Frontal cortex (tissue), 4 donors: ENCODE measurements around the gene TINAGL1. TPM values are rescaled to one million over a fixed set of nuclear protein-coding genes. Genes with fewer than 3 reads are reported as not detected.

ENCODE experiments used
- DNase-seq, 2 donors: peaks; one replicate each; pipeline ENCODE4 v3.0.0; 2012; ENCODE audit warnings: low spot score in 2 of 2
- FAIRE-seq: peaks from 2 replicates; lab custom pipeline; 2012; peaks lifted over from hg19 to GRCh38; lab: Jason Lieb, UNC
- total RNA-seq: library from RNA; depleted of rRNA; stranded (reverse); fragments of >200 nt; gene quantifications from one replicate; pipeline ENCODE4 v1.2.3, GENCODE V29; 2014
- donor health status: control.
- donor health status: control.
- donor health status: control.

The TINAGL1 gene, protein sequence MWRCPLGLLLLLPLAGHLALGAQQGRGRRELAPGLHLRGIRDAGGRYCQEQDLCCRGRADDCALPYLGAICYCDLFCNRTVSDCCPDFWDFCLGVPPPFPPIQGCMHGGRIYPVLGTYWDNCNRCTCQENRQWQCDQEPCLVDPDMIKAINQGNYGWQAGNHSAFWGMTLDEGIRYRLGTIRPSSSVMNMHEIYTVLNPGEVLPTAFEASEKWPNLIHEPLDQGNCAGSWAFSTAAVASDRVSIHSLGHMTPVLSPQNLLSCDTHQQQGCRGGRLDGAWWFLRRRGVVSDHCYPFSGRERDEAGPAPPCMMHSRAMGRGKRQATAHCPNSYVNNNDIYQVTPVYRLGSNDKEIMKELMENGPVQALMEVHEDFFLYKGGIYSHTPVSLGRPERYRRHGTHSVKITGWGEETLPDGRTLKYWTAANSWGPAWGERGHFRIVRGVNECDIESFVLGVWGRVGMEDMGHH
- 1.2 TPM for total RNA-seq

DNA sequence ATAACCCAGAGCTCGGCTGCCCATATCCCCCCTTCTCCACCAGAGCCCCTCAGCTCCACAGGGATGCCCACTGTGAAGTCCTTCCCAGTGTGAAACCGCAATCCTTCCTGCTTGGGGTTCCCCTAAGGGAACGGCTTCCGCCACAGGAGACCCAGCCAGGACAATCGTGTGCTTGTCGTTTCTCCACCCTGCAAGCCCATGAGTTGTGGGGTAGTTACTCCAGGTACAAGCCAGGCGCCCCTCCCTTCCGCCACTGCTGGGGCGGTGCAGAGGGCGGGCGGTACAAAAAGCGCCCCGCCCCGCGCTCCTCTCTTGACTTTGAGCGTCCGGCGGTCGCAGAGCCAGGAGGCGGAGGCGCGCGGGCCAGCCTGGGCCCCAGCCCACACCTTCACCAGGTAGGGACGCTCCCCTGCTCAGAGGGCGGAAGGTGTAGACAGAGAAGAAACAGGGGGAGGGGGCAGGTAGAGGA, at the start of gene TINAGL1:
Gene TINAGL1 (plus strand): TSS at position 315 of the 469 bp plus-strand sequence. CDS start 634 bp downstream, outside the sequence.
- no peak for DNase-seq
- FAIRE-seq: no peak

DNA sequence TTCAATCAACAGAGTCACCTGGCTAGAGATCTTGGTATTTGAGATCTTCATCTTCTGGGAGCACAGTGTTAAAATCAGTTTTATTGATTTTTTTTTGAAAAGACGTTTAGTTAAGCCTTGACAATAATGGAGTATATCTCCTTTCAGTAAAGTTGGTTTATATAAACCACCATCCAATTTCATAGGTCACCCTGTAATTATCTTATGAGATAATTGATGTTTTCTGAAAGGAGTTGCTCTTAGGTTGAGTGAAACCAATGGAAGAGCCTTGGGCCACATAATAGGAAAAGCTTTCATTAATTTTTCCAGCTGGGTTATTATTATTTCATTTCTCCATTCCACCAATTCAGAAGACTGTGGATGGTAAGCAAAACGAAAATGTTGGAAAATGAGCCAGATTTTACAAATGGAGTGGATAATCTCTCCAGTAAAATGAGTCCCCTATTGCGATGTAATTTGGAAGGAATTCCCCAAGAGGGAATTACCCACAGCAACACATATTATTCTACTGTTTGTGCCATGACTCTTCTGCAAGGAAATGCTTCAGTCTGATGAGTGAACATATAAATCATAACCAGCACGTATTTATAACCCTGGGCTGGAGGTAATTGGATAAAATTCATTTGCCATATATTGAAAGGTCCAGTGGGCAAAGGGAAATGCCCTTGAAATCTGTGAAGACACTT, 46.2 kb upstream of the TINAGL1 start:
- DNase-seq (no peak), FAIRE-seq (no peak)

DNA sequence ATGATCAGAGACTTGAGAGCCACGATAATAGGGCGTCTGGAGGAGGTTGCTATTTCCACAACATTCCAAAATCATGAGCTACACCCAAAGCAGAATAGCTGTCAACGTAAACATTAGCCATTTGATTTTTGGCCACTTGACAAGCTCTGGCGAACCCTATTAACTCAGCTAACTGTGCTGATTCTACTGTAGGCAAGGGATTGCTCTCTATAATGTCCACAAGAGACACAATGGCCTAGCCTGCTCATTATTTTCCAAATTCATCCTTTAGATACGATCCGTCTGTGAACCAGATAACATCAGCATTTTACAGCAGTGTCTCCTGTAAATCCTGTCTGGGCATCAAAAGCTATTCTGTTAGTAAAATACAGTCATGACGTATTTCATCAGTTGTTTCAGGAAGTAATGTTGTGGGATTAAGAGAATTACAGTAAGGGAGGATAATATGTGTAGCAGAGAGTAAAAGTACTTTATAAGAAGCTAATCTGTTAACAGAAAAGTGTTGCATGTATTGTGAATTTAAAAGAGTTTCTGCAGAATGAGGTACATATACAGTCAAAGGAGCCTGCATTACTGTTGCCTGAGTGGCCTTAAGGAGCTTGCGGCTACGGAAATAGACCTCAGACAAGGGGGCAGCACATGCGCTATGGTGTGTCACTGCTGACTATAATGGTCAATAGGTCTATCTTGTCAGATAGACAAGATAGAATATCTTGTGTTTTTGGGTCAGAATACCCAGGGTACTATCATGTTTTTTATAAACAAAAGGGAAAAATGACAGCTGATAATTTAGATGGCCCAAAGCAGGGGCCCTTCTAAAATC, 44.9 kb upstream of the TINAGL1 start:
- FAIRE-seq: no peak
- no peak for DNase-seq

DNA sequence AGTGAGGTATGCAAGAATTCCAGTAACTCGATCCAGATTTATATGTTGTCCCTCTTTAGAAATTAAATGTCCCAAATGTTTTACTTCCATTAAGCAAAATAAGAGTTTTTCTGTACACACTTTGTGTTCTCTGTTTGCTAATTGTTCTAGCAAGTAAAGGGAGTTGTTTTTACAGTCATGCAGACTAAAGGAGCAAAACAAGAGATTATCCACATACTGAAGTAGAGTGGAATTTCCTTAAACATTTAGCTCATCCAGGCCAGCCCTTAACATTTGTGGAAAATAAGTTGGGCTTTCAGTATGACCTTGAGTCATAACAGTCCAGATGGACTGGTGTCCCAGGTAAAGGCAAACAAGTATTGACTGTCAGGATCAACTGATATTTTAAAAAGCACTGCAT, 44.1 kb upstream of the TINAGL1 start:
- FAIRE-seq: no peak
- DNase-seq: no peak

DNA sequence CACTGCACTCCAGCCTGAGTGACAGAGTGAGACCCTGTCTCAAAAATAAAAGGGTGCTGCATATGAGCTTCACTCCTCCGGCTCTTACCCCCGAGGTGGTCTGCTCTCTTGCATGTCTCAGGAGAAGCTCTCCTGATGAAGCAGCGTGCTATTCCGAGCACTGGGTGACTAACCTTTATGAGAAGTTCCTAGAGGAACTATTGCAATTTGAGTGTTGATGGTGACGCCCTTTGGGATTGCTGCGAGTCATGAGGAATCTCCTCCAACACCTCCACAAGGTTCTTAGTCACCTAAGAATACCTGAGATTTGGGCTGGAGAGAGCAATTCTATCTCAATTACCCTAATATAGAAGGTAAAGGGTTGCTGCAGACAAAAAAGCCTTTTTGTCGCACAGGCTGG, 40.8 kb upstream of the TINAGL1 start:
- DNase-seq (no peak), FAIRE-seq (no peak)

DNA sequence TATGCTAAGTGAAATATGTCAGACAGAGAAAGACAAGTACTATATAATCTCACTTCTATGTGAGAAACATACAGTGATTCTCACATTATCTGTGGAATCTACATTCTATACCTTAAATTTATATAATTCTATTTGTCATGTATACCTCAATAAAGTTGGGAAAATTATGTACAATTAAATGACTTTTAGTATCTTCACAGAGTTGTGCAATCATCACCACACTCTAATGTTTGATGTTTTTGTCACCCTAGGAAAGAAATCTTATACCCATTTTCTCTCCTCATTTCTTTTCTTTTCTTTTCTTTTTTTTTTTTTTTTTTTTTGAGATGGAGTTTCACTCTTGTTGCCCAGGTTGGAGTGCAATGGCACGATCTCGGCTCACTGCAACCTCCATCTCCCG, 37.0 kb upstream of the TINAGL1 start:
- FAIRE-seq: no peak
- no peak for DNase-seq

DNA sequence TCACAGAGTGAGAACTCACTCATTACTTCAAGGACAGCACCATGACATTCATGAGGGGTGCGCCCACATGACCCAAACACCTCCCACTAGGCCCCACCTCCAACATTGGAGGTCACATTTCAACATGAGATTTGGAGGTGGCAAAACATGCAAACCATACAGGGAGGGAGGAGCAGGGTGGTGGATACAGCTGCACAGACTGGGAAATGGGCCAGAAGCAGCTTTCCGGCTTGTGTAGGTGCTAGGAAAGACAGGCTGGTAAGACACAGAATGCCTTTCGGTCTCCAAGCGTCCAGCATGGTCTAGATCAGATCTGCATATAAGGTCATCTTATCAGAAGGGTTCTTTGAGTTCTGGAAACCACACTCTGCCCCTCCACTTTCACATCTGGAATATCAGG, 35.1 kb upstream of the TINAGL1 start:
- FAIRE-seq: no peak
- no peak for DNase-seq

DNA sequence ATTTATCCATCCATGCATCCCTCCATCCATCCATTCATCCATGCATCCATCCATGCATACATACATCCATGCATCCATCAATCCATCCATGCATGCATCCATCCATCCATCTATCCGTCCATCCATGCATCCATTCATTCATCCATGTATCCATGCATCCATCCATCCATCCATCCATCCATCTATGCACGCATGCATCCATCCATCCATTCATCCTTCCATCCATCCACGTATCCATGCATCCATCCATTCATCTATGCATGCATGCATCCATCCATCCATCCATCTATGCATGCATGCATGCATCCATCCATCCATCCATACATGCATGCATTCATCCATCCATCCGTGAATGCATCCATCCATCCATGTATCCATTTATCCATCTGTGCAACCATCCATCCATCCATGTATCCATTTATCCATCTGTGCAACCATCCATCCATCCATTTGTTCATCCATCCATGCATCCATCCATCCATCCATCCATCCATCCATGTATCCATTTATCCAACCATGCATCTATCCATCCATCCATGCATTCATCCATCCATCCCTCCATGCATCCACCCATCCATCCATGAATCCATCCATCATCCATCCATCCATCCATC, 30.3 kb upstream of the TINAGL1 start:
- FAIRE-seq: no peak
- DNase-seq: no peak

DNA sequence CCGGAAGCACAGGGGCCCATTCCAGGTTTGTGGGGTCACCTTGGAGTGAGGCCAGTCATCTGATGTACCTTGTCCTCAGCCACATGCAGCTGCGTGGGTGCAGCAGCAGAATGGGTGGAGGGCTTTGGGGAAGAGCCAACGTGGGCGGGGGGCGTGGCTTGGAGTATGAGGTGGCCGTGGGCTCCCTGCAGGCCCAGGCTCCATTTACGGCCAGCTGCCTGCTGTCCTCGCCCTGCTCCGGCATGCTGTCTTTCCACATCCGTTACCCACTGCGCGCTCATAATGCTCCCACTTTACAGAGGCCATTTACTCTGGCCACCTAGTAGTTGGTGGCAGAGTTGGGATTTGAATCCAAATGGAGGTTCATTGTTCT, 27.8 kb upstream of the TINAGL1 start:
- no peak for DNase-seq
- no peak for FAIRE-seq

DNA sequence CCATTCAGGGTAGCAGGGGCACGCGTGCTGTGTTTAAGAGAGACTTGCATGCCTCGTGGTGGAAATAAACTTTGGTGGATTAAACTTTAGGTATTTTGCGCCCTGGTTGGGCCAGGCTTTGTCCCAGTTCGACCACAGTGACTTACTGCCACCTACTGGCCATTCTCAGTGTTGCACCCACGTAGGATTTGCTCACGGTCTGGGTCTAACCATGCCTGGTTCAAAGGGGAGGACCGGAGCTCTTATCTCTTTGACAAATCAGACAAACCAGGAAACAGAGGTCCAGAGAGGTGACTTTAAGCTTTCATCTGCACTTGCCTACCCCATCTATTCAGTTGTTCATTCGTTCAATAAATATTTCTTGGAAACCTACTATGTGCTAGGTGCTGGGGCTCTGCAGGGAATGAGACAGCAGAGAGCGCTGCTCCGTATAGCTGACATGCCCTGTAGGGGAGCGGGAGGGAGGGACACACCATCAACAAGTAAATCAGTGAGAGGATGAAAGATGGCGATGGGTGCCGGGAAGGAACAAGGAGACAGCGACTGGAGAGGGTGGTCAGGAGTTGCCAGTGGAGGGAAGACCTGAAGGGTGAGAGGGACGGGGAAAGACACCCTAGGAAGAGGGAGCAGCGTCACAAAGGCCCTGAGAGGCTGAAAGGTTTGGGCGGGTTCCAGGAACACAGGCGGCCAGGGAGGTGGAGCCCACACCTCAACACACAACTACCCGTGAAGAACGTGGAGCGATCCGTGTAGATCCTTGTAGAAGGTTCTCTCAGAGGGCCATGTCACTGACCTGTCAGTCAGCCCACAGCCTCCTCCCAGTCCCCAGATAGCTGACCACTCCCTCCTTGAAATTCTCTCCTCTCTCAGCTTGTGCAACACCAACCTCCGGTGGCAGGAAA, 27.2 kb upstream of the TINAGL1 start:
- FAIRE-seq (no peak), DNase-seq (peak; percentile 39 to 70)

DNA sequence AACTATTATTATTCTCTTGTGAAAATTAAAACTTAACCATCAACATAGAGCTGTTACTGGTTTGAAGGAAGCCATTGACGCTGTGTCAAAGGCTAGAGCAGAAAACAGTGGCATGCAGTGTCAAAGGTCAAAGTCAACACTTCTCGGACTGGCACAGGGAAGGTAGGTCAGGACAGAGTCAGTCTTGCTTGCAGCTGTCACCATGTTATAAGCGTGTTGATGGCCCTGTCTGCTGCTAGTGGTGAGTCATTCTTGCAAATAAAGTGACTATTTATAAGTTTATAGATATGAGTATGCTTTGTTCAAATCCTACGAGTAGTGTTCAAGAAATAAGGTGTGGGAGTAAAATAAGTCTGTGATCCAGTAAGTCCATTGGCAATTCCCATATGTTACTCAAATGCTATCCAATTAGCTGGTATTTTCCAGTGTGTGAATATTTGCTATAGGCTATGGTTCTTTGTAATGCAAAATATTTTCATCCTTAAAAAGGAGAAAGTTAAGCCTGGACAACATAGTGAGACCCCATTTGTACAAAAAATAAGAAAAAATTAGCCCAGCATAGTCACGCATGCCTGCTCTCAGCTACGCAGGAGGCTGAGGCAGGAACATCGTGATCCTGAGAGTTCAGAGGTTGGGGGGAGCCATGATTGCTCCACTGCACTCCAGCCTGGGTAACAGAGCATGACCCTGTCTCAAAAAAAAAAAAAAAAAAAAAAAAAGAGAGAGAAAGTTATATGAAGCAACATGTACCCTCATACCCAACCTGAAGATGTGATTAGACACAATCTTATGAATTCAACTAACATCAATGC, 26.3 kb upstream of the TINAGL1 start:
- DNase-seq: no peak
- no peak for FAIRE-seq

DNA sequence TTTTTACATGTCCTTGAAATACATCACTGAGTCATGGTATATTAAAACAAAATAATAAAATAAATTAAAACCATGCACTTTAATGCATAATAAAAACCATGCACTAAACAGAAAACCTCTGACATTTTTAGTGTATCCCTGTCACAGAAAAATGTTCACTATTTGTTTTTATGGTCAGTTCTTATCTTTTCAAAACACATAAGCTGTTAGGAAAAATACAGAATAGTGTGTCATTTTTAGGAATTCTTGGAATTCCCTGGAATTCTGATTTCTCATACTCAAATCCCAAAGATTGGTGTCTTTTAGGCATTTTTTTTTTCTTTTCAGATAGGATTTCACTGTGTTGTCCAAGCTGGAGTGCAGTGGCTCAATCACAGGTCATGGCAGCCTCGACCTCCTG, 25.1 kb upstream of the TINAGL1 start:
- FAIRE-seq (no peak), DNase-seq (no peak)

DNA sequence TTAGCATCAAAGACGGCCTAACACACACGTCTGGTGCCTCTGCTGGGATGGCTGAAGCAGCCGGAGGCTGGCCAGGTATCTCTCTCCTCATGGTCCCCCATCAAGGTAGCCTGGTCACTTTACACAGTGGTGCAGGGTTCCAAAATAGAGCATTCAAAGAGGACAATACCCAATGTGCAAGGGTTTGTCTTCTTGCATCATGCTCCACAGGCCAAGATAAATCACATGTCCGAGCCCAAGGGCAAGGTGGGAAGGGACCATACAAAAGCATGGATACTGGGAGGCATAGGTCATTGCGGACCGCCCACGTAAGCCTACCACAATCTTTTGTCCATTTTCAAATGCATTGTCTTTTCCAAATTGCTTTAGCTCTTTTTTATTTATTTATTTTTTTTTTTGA, 23.8 kb upstream of the TINAGL1 start:
- DNase-seq (no peak), FAIRE-seq (no peak)

DNA sequence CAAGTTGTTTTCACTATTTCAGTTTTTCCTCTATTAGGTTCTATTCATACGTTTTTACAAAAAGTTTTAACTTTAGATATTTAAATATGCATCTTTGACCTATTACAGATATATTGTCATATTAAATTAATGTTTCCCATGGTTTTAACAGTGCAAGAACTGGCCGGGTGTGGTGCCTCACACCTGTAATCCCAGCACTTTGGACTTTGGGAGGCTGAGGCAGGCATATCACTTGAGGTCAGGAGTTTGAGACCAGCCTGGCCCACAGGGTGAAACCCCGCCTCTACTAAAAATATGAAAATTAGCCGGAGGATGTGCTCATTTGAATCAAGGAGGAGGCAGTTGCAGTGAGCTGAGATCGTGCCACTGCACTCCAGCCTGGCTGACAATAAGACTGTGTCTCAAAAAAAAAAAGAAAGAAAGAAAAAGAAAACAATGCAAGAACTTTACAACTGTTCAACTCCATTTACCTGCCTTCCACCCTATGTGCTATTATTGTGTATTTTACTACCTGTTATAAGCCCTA, 19.8 kb upstream of the TINAGL1 start:
- no peak for DNase-seq
- peak; percentile 8 for FAIRE-seq

DNA sequence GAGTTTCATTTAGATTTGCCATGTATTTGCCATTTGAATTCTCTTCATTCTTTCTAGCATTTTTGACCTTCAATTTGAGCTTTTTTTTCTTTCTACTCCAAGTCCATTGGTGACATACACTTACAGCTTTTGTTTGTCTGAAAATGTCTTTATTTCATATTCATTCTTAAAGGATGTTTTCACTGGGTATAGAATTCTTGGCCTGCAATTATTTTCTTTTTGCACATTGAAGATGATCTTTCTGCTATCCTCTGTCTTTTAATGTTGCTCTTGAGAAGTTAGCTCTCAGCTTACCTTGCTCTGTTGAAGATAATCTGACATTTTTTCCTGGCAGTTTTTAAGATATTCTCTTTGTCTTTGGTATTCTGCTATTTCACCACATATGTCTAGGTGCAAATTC, 16.6 kb upstream of the TINAGL1 start:
- no peak for FAIRE-seq
- DNase-seq: no peak

DNA sequence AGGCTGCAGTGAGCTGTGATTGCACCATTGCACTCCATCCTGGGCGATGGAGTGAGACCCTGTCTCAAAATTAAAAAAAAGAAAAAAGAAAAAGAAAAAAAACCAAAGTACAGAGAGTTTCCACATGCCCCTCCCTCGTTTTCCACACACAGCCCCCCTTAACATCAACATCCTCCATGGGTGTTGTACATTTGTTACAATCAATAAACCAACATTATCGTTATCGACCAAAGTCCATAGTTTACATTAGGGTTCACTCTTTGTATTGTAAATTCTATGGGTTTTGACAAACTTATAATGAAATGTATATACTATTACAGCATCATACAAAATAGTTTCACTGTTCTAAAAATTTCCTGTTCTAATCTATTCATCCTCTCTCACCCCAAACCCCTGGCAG, 15.9 kb upstream of the TINAGL1 start:
- DNase-seq (no peak), FAIRE-seq (no peak)

DNA sequence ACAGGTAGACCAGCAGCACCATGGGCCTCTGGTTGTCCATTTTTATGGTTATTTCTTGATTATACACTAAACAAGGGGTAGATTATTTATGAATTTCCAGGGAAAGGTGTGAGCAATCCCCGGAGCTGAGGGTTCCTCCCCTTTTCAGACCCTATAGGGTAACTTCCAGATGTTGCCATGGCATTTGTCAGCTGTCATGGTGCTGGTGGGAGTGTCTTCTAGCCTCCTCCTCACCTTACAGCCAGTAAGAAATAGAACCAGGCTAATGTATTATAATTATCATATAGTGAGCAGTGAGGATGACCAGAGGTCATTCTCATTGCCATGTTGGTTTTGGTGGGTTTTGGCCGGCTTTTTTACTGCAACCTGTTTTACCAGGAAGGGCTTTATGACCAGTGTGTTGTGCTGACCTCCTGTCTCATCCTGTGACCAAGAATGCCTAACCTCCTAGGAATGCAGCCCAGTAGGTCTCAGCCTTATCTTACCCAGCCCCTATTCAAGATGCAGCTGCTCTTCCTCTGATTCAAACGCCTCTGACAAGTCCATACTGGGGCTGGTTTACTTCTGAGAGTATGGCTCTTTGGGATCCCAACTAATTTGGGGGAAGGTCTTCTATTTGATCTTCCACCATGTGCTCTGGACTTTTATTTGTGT, 13.5 kb upstream of the TINAGL1 start:
- FAIRE-seq: no peak
- no peak for DNase-seq

DNA sequence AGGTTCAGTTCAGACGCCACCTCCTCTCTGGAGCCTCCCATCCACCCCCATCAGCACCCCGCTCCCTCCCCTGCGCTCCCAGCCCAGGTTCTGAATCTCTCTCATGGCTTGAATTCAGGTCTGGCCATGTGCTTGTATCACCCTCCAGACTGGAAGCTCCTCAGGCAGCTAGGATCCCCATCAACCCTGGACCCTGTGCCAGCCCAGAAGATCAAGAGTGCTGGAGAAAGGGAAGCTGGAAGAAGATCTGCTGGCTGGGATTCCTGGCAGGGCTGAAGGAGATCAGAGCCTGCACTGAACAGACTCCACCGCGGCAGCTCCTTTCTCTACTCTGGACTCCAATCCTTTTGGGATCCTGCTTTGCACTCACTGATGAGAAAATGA, 11.7 kb upstream of the TINAGL1 start:
- DNase-seq (no peak), FAIRE-seq (no peak)
